ENCODE data around the gene FBXW7.

FBXW7 gene

DNA sequence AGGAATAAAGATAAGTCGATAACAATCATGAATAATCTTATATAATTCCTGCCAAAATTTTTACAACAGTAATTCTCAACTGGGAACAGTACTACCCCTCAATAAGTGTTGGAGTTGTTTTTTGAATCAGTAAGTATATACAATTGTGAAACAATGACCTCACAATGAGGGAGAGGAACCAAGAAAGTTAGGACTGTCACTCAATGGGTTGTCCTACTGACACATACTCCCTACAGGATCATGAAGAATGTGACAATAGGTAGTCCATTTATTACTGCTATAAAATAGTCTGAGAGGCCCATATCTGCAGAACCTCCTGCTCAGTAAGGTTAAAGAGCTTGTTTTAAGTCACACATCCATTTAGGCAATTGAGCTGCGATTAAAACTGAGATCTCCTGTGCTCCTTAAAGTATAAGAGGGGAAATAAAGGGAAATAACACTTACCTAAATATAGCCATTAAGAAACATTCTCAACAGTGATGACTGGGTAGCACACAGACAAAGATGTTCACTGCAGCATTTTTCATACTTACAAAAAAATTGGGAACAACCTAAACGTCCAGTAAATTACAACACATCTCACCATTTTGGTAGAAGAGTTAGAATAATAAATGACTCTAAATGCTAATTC lies 26.2 kb downstream of the FBXW7 start:
- no peak for DNase-seq

GRCh38 chr4:152508818-152509217 lies 27.1 kb downstream of the FBXW7 start:
- no peak for DNase-seq

DNA sequence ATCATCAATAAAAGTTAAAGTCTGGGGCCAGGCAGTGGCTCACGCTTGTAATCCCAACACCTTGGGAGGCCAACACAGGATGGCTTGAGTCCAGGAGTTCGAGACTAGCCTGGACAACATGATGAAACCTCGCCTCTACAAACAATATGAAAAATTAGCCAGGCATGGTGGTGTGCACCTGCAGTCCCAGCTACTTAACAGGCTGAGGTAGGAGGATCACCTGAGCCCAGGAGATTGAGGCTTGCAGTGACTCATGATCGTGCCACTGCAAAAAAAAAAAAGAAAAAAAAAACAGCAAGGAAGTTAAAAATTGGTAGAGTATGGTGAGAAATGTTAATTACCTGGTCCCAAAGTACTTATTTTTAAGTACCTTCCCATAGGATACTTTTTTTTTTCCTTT lies 27.5 kb downstream of the FBXW7 start:
- no peak for DNase-seq

DNA sequence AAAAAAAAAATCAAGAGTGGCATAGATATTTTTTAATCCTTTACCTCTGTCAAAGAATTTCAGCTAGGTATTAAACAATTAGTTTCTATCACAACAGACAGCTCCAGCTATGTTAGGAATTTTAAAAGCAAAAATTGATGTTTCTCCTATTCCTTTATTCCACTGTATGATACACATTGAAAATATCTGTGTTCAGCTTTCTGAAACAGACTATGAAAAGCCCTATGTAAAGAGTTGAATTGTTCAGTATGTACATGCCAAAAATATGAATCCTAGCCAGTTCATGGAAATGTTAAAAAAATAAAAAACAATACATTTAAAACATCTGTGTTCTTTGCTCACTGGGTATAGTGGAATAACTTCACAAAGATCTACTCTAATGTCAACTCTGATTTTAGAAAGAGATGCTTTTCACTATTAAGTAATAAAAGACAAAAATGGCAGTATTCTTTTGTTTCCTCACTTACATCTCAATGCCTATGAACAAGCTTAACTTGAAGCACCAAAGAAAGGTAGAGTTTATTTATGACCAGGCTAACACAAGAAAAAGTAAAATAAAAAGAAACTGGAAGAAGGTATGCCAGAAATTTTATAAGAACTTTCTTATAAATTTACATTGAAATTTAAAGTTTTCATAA lies 32.1 kb downstream of the FBXW7 start:
- DNase-seq, result no peak

DNA sequence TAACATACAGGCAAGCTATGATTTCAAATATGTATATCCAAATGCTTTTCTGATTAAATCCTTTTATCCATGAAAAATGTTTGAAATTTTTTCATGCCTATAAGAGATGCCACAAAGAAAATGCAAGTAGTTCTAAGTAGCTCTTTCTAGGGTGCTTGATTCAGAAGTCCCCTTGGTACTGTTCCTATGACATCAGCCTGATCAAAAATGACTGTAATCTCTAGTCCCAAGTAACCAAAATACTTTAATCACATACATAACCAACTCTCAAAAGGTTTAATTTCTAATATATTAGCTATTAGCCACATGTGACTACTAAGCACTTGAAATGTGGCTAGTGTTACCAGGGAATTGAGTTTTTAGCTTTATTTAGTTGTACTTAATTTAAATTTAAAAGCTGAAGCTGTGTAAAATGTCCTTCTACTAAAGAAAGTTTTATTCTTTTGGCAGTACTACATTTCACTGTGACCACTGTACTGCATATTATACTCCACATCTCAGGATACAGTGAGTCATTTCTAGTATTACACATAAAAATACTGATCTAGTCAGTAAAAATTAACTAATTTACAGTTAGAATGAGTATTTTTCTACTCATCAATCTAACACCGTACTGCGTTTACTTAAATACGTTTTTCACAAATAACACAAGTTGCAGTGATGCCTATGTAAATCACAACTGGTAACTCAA lies 33.9 kb downstream of the FBXW7 start:
- DNase-seq, result no peak

GRCh38 chr4:152500800-152501434 lies 35.0 kb downstream of the FBXW7 start:
- peak in 5 of 6 experiments; percentile 35 to 86 (median 59) for DNase-seq

DNA sequence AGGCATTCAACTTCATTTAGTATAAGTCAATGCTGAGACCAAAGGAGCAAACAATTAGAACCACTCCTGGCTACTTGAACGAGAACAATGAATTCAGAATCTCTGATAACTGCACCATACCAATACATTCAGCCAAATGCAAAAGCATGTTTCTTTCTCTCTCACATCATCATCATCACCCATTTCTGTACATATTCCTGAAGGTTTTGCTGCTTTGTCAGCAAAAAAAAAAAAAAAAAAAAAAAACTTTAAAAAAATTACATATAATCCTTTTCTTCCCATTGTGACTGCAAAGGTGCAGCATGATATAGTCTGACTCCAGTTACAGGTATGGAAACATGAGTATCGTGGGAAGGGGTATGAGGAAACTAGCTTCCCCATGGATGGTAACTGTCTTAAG lies 35.6 kb downstream of the FBXW7 start:
- DNase-seq, result no peak

DNA sequence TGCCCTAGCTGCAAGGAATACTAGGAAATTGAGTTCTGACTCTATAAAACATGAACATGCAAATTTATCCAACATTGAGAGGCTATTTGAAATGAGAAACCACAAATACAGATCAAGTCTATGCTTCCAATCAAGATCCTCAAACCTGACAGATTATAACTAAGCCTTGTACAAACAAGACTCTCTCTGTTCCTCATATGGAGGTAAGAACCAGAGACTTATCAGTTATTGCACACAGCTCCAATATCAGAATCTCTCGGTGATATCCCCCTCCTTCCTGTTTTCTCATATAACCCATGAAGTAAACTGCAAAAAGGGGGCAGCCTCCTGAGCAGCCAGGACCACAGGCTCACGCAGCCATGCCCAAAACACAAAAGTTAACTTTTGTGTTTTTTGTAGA lies 36.5 kb downstream of the FBXW7 start:
- DNase-seq, result no peak

DNA sequence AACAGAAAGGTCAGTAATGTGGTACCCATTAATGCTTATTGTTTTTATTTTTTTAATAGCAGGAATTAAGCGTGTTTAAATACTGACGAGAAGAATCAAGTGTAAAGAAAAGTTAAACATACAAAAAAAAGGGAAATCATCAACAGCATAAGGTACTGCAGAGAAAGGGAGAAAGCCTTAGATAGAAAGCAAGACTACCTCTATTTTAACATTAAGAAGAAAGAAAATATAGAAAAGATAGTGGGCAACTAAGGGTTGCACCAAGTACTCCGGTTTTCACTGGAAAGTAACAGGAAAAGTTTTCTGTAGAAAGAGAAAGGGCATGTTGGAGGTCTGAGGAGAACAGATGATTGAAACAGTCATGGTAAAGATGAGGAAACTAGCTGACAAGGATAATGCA lies 41.9 kb downstream of the FBXW7 start:
- DNase-seq, result no peak

DNA sequence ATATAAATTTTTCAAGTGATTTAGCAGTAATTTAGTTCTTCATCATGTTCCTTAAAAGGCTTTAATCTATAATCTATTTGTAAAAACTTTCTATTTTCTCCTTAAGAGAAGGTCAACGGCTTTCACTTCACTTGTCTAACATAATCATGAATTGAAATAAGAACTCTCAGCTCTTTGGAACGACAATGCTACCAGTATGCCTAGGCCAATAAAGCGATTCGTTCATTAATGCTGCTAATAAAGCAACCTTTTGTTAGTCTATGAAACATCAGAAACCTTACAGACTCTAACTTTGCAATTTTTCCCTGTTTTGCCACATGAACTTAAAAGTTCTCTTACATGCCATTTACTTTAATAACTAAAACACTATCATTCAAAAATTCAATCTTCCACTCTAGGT lies 47.6 kb downstream of the FBXW7 start:
- no peak for DNase-seq

DNA sequence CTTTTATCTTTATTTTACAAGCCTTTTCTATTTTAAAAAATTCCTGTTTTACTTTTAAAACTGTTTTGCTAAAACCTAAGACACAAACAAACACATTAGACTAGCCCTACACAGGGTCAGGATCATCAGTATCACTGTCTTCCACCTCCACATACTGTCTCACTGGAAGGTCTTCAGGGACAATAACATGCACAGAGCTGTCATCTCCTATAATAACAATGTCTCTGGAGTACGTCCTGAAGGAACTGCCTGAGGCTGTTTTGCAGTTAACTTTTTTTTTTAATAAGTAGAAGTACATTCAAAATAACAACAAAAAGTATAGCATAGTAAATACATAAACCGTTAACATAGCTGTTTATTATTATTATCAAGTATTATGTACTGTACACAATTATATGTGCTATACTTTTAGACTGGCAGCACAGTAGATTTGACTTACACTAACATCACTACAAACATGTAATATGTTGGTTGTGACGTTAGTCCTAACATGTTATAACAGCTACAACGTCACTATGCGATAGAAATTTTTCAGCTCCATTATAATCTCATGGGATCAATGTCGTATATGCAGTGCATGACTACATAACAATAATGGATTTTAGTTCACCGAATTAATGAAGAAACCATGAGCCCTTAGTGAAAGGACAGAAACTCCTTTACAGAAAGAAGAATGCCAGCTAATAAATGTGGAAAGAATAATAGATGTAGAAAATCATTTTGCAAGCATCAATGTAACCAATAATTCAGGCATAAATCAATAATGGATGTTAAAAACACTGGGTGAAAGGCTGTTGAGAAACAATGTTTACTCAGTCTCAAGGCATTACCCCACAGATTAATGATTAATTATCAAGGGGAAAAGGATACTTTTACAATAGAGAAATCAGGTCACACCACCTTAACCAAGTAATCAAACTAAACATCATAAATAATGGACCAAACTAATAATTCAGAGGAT lies 49.2 kb downstream of the FBXW7 start:
- DNase-seq, result no peak

GRCh38 chr4:152485726-152486276 lies 50.1 kb downstream of the FBXW7 start:
- DNase-seq, result peak in 2 of 6 experiments; percentile 22 to 32

DNA sequence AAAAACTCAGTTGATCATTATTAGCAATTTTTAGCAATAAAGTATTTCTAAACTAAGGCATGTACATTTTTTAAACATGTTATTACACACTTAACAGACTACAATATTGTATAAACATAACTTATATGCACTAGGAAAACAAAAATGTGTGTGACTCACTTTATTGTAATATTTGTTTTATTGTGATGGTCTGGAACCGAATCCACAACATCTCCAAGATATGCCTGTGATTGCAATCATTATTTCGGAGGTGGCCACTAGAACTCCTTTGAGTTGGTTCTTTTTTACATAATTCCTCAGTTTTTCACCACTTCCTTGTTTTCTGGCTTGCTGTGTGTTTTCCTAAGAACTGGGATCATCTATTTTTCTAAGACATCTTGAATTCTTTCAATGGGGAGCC lies 53.7 kb downstream of the FBXW7 start:
- DNase-seq, result no peak

DNA sequence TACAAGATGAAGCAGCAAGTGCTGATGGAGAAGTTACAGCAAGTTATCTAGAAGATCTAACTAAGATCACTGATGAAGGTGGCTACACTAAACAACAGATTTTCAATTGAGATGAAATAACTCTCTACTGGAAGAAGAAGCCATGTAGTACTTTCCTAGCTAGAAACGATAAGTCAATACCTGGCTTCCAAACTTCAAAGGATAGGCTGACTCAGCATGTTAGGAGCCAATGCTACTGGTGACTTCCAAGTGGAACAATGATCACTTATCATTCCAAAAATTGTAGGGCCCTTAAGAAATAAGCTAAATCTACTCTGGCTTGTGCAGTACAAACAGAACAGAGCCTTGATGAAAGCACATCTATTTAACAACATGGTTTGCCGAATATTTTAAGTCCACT lies 55.0 kb downstream of the FBXW7 start:
- DNase-seq, result no peak

DNA sequence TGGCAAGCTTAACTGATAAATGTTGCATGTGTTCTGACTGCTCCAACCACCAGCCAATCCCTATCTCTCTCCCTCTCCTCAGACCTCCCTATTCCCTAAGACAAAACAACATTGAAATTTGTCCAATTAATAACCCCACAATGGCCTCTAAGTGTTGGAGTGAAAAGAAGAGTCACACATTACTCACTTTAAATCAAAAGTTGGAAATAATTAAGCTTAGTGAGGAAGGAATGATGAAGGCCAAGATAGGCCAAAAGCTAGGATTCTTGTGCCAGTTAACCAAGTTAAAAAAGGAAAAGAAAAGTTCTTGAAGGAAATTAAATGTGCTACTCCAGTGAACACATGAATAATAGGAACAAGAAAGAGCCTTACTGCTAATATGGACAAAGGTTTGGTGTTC lies 55.6 kb downstream of the FBXW7 start:
- no peak for DNase-seq

DNA sequence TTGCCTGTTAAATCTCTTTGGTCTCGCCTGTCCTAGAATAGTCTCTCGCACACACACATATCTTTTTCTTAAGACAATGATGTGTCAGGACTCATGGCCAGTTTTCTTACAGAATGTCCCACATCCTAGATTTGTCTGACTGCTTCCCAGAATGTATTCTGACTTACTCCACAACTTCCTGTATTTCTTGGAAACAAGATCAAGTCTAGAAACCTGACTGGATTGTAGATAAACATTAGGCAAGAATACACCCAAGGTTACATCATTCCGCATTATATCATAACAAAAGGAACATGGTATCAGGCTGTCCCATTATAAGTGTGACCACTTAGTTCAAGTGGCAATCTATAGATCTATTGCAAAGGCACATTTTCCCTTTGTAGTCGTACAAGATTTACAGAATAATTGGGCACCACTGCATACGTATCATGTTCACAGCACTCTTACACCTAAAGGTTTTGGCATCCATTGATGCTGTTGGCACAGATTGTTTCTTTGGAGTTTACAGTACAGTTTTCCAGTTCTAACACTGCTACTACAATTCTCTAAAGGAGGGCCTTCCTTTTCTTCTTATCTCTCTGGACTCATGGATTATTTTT lies 56.4 kb downstream of the FBXW7 start:
- DNase-seq, result no peak

DNA sequence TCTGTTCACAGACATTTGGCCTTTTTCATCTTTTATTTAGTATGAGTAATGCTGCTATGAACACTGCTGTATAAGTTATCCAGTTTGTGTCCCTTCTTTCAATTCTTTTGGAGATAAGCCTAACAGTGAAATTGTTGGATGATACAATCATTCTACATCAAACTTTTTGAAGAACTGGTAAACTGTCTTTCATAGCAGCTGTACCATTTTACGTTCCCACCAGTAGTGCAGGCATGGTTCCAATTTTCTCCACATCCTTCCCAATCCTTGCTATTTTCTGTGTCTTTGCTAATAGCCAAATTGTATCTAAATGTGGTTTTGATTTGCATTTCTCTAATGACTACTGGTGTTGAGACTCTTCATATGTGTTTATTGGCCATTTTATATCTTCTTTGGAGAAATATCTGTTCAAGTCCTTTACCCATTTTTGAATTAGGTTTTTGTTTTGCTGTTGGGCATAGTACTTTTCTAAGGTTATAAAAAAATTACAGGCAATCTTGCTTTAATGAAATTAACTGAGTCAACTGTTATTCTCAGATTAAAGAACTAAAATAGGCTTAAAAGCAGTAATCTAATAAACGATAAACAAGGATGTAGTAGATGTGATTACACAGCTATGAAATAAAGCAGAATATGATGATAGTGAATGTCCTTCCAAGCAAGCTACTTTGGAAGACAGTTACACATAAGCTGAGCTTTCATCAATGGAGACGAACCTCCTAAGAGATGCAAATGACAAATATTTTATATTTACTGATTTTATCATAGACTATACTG lies 57.2 kb downstream of the FBXW7 start:
- DNase-seq, result no peak

DNA sequence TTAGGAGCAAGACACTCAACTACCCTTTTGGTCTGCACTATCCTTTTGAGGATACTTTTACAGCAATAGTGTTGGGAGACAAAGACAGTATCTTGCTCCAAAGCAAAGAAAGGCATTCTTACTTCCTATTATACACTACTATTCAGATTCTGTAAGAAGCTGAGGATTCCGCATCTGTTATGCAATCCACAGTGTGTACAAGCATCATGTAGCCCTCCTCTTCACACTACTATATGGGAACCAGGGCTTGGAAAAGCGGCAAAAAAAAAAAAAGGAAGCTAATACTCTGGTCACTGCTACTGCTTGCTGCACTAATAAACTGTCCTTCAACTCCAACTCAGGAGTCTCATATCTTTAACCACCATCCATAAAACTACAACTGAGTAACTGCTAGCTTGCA lies 59.1 kb downstream of the FBXW7 start:
- no peak for DNase-seq

DNA sequence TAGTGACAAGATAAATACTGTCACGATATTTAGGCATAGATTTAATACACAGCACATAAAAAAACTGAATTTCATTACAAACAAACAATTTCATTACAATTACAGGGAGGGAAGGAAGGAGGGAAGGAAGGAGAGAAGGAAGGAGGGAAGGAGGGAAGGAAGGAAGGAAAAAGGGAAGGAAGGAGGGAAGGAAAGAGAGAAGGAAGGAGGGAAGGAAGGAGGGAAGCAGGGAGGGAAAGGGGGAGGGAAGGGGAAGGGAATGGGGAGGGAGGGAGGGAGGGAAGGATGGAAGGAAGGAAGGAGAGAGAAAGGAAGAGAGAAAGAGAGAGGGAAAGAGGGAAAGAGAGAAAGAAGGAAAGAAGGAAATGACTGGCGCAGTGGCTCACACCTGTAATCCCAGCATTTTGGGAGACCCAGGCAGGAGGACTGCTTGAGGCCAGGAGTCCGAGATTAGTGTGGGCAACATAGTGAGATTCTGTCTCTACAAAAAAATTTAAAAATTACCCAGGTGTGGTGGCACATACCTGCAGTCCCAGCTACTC lies 64.6 kb downstream of the FBXW7 start:
- DNase-seq, result no peak

GRCh38 chr4:152468408-152468807 lies 67.5 kb downstream of the FBXW7 start:
- no peak for DNase-seq

DNA sequence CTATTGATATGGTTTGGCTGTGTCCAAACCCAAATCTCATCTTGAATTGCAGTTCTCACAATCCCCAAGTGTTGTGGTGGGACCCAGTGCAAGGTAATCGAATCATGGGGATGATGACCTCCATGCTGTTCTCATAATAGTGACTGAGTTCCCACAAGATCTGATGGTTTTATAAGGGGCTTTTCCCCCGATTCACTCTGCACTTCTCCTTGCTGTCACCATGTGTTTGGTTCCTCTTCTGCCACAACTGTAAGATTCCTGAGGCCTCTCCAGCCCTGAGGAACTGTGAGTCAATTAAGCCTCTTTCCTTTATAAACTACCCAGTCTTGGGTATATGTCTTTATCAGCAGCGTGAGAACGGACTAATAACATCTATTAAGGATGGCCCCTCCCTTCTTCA lies 68.8 kb downstream of the FBXW7 start:
- DNase-seq, result no peak

Data from stimulated activated naive CD4-positive, alpha-beta T cell (primary cell).